K562 (cell line): ENCODE data around the gene CD248. TPM values are rescaled to one million over a fixed set of nuclear protein-coding genes. Genes with fewer than 3 reads are reported as not detected.

ENCODE experiments used
- ATAC-seq: fragments of 200-7000 bp; cut with Tn5 transposase; 3 replicates; pipeline ENCODE4 v1.9.1; 2020; ENCODE audit warnings: moderate library complexity
- BruUV-seq: library from RNA; stranded (reverse); fragments of 400-500 nt; replicated peaks from 2 replicates; lab custom pipeline; 2021; lab: Mats Ljungman, UMichigan
- CTCF ChIA-PET: fragments of 300-600 bp; formaldehyde crosslinking; extraction: SDS; loops from one replicate; lab custom pipeline; 2021; ENCODE audit warnings: low intra/inter-chr PET ratio; lab: Yijun Ruan, JAX
- POLR2A ChIA-PET: fragments of 300-600, 350-650 bp; sonication (Branson Sonifier 250); formaldehyde crosslinking; extraction: SDS; loops from one replicate; lab custom pipeline; 2021; ENCODE audit warnings: antibody characterized with exemption, inconsistent platforms; lab: Yijun Ruan, JAX
- DNase-seq, 4 experiments: peaks; one replicate each; pipeline versions ENCODE4 v3.0.0 to v3.0.0-alpha.2; 2011 to 2018; ENCODE audit warnings: low spot score in 3 of 4, mixed read lengths in 3 of 4; ENCODE audit errors: extremely low read depth in 1 of 4
- FAIRE-seq: peaks from 2 replicates; lab custom pipeline; 2011; peaks lifted over from hg19 to GRCh38; lab: Jason Lieb, UNC
- H2AFZ ChIP-seq: 2 replicates; pipeline ENCODE4 v1.6.0; 2011; ENCODE audit warnings: low read depth, low read length, control low read depth, inconsistent platforms
- H3K27ac ChIP-seq: fragments of 200-600 bp; 3 replicates; pipeline ENCODE4 v1.8.0; 2011; ENCODE audit warnings: low read depth, mild to moderate bottlenecking, control low read depth, inconsistent platforms, low read length, moderate library complexity, mixed read lengths; ENCODE audit errors: extremely low read depth
- H3K27me3 ChIP-seq, 2 experiments: fragments of 300-600 bp in 1 of 2; 2 replicates in 1 of 2; 3 replicates in 1 of 2; pipeline versions ENCODE4 v1.6.0 to v1.8.0; 2011; ENCODE audit warnings: inconsistent platforms in 2 of 2, low read length in 2 of 2, mild to moderate bottlenecking in 1 of 2, mixed read lengths in 1 of 2, moderate library complexity in 1 of 2; ENCODE audit not compliant: control insufficient read depth in 2 of 2, insufficient read depth in 2 of 2
- H3K36me3 ChIP-seq: fragments of 300-600 bp; 3 replicates; pipeline ENCODE4 v1.8.0; 2011; ENCODE audit warnings: mild to moderate bottlenecking, low read length, inconsistent platforms; ENCODE audit not compliant: control insufficient read depth, insufficient read depth
- H3K4me1 ChIP-seq, 2 experiments: fragments of 200-600 bp in 1 of 2; replicated peaks in 1 of 2; 2 replicates in 1 of 2; 3 replicates in 1 of 2; pipeline versions ENCODE4 v1.5.1 to v1.8.0; 2011; ENCODE audit warnings: inconsistent platforms in 2 of 2, low read length in 2 of 2, mild to moderate bottlenecking in 1 of 2, mixed read lengths in 1 of 2, moderate library complexity in 1 of 2; ENCODE audit not compliant: control insufficient read depth in 2 of 2, insufficient read depth in 2 of 2
- H3K4me2 ChIP-seq: 2 replicates; pipeline ENCODE4 v1.6.1; 2011; ENCODE audit warnings: low read length, control low read depth, inconsistent platforms, mixed read lengths; ENCODE audit not compliant: insufficient read depth
- H3K4me3 ChIP-seq: fragments of 200-600 bp; sonication (generic), shearing (Covaris generic); 2 replicates; pipeline ENCODE4 v1.5.1; 2016; ENCODE audit warnings: control low read depth, inconsistent platforms
- H3K79me2 ChIP-seq: fragments of 200-600 bp; 3 replicates; pipeline ENCODE4 v1.8.0; 2011; ENCODE audit warnings: low read length, inconsistent platforms; ENCODE audit not compliant: control insufficient read depth, insufficient read depth
- H3K9ac ChIP-seq, 2 experiments: 2 replicates each; pipeline versions ENCODE4 v1.6.0 to v1.6.1; 2011; ENCODE audit warnings: low read depth in 2 of 2, low read length in 2 of 2, control low read depth in 1 of 2, inconsistent platforms in 1 of 2, mild to moderate bottlenecking in 1 of 2, mixed read lengths in 1 of 2; ENCODE audit not compliant: insufficient read depth in 1 of 2
- H3K9me1 ChIP-seq: one replicate; pipeline ENCODE4 v1.6.0; 2011; ENCODE audit warnings: inconsistent platforms, mild to moderate bottlenecking, low read length, moderate library complexity; ENCODE audit not compliant: control insufficient read depth, insufficient read depth
- H3K9me3 ChIP-seq: replicated peaks from 2 replicates; pipeline ENCODE4 v1.5.1; 2011; ENCODE audit warnings: low read depth, low read length, inconsistent platforms; ENCODE audit not compliant: control insufficient read depth, insufficient read depth
- H4K20me1 ChIP-seq: replicated peaks from 2 replicates; pipeline ENCODE4 v1.6.1; 2011; ENCODE audit warnings: low read length, inconsistent platforms, mixed read lengths; ENCODE audit not compliant: control insufficient read depth, insufficient read depth
- GATAD2A ChIP-seq: fragments of 450-650 bp; IDR thresholded peaks from 2 replicates; pipeline ENCODE4 v1.6.1; 2017
- MTA2 ChIP-seq: fragments of 450-650 bp; IDR thresholded peaks from 2 replicates; pipeline ENCODE4 v1.6.1; 2016; ENCODE audit warnings: low read depth
- NFIC ChIP-seq: fragments of 450-650 bp; IDR thresholded peaks from 2 replicates; pipeline ENCODE4 v1.6.1; 2017; ENCODE audit warnings: mild to moderate bottlenecking, inconsistent platforms
- NR1H2 ChIP-seq: sonication (generic); formaldehyde crosslinking; IDR thresholded peaks from 2 replicates; pipeline ENCODE4 v1.4.0; 2020; ENCODE audit warnings: mild to moderate bottlenecking, missing genetic modification reagents
- PML ChIP-seq: IDR thresholded peaks from 2 replicates; pipeline ENCODE4 v1.6.1; 2012; ENCODE audit warnings: low read length, inconsistent platforms
- PYGO2 ChIP-seq: fragments of 450-650 bp; IDR thresholded peaks from 2 replicates; pipeline ENCODE4 v1.6.1; 2016; ENCODE audit warnings: mild to moderate bottlenecking, missing genetic modification characterization, moderate library complexity, missing compliant biosample characterization
- RFX1 ChIP-seq: fragments of 450-650 bp; IDR thresholded peaks from 2 replicates; pipeline ENCODE4 v1.6.1; 2016; ENCODE audit warnings: mild to moderate bottlenecking, moderate library complexity
- RNF2 ChIP-seq: sonication (generic); IDR thresholded peaks from 2 replicates; pipeline ENCODE4 v1.6.1; 2016
- ZKSCAN3 ChIP-seq: fragments of 250-450 bp; sonication (Bioruptor Pico); IDR thresholded peaks from 2 replicates; pipeline ENCODE4 v1.4.0; 2020
- ZNF354B ChIP-seq: fragments of 250-450 bp; sonication (Bioruptor Pico); IDR thresholded peaks from 2 replicates; pipeline ENCODE4 v1.4.0; 2020
- ZNF431 ChIP-seq: sonication (generic); formaldehyde crosslinking; IDR thresholded peaks from 2 replicates; pipeline ENCODE4 v1.8.0; 2022; ENCODE audit warnings: mild to moderate bottlenecking, missing genetic modification reagents
- ZNF445 ChIP-seq: fragments of 250-450 bp; sonication (Bioruptor Pico); IDR thresholded peaks from 2 replicates; pipeline ENCODE4 v1.4.0; 2020; ENCODE audit warnings: low read depth, mild to moderate bottlenecking, moderate library complexity
- ZNF696 ChIP-seq: fragments of 250-450 bp; sonication (Bioruptor Pico); conservative IDR thresholded peaks from 2 replicates; pipeline ENCODE4 v1.4.0; 2020; ENCODE audit warnings: mild to moderate bottlenecking, moderate library complexity
- WGBS: fragments of 100-300 bp; shearing (Covaris generic); methylation state at CpG from one replicate; pipeline ENCODE4 v1.1.6; 2016; ENCODE audit warnings: low coverage, mixed read lengths; ENCODE audit not compliant: insufficient coverage; ENCODE audit errors: missing lambda C conversion rate; 5-methylcytosine and 5-hydroxymethylcytosine counted together
- in situ Hi-C: fragments of 300-500 bp; cut with MboI; formaldehyde crosslinking; loops from 4 replicates; pipeline ENCODE4 v1.15.0; 2018; ENCODE audit warnings: inconsistent platforms, mixed read lengths
- intact Hi-C: fragments of 100-400 bp; cut with micrococcal nuclease; formaldehyde crosslinking; loops from 2 replicates; pipeline ENCODE4 v1.14.2; 2022
- polyA plus RNA-seq, 8 experiments: library from polyadenylated mRNA; depleted of rRNA in 4 of 8; stranded (reverse) in 5 of 8; unstranded in 3 of 8; fragments of >200 nt; fragmentation: Nextera tagmentation in 2 of 8; fragmentation: Illumina TruSeq in 1 of 8; extraction: Ambion mirVana in 2 of 8; extraction: Trizol in 1 of 8; gene quantifications; 2 replicates each; pipeline versions ENCODE4 v1.2.1 to v1.2.3, GENCODE V29; 2011 to 2014; ENCODE audit warnings: inconsistent platforms in 1 of 8, missing spikeins in 1 of 8
- total RNA-seq, 7 experiments: library from RNA; depleted of rRNA in 6 of 7; stranded (reverse); fragments of >200 nt in 6 of 7; fragmentation: Illumina TruSeq in 2 of 7; extraction: Trizol in 2 of 7; gene quantifications; 2 replicates each; pipeline versions ENCODE4 v1.2.1 to v1.2.3, GENCODE V29; 2011 to 2021; ENCODE audit warnings: low replicate concordance in 1 of 7
- TF ChIP-seq, protein P1 (sequence below): IDR thresholded peaks from 2 replicates; pipeline ENCODE4 v1.6.1; 2016; ENCODE audit warnings: missing genetic modification characterization, missing compliant biosample characterization
- TF ChIP-seq, protein P2 (sequence below): fragments of 250-450 bp; sonication (Bioruptor Pico); IDR thresholded peaks from 2 replicates; pipeline ENCODE4 v1.8.0; 2021; ENCODE audit warnings: borderline replicate concordance, mild to moderate bottlenecking, moderate library complexity; ENCODE audit not compliant: poor library complexity, severe bottlenecking
- TF ChIP-seq, protein P3 (sequence below): fragments of 450-650 bp; IDR thresholded peaks from 2 replicates; pipeline ENCODE4 v1.6.1; 2016; ENCODE audit warnings: missing biosample characterization, missing genetic modification characterization

The CD248 gene
- total and polyA plus RNA-seq, 9 of the 15 experiments (the other 6 are each of a cell fraction or from before 2014, with no cell fraction given) = 0.09 TPM; not detected in 8

DNA sequence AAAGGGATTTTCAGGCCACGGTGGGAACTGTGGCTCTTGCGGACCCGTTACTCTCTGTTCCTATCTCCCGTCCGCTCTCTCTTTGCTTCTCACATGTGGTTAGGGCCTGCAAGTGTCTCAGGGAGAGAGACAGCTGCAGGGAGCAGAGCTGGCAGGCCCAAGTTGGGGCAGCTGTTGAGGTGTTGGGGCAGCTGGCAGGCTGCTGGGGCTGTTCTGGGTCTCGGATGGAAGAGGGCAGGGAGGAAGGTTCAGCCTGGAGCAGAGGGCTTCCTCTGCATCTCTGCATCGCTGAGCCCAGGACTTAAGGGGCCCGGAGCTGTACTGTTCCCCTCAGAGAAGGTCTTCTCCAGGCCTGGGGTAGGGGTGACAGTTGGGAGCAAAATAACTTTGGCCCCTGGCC is 41.4 kb downstream of the CD248 start:
- Histone ChIP-seq H4K20me1 (0 out of 2 replicates have a peak, but pooled peaks cover 9% of the 10 kb centered on the region), H3K27me3 (no peaks in the 10 kb centered on the region), H3K4me2 (no peak overlapping the region), H3K9ac (no peak overlapping the region), H3K4me3 (no peak overlapping the region), H3K9me3 (no peaks in the 10 kb centered on the region), H3K4me1 (peaks cover 0 to 17% of the 10 kb centered on the region in 2 experiments; a peak in 2 of 5 replicates), H3K9me1 (no peaks in the 10 kb centered on the region), H3K36me3 (peaks cover 56% of the 10 kb centered on the region), H3K27ac (no peak overlapping the region), H2AFZ (no peak overlapping the region), H3K79me2 (peaks cover 10% of the 10 kb centered on the region)
- CTCF ChIA-PET = no interaction called here
- no peak for TF ChIP-seq NR1H2
- TF ChIP-seq, protein P1, sequence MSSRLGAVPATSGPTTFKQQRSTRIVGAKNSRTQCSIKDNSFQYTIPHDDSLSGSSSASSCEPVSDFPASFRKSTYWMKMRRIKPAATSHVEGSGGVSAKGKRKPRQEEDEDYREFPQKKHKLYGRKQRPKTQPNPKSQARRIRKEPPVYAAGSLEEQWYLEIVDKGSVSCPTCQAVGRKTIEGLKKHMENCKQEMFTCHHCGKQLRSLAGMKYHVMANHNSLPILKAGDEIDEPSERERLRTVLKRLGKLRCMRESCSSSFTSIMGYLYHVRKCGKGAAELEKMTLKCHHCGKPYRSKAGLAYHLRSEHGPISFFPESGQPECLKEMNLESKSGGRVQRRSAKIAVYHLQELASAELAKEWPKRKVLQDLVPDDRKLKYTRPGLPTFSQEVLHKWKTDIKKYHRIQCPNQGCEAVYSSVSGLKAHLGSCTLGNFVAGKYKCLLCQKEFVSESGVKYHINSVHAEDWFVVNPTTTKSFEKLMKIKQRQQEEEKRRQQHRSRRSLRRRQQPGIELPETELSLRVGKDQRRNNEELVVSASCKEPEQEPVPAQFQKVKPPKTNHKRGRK (tag) = no peak
- no peak for TF ChIP-seq ZNF696
- no peak for TF ChIP-seq ZNF431
- no peak for TF ChIP-seq PYGO2 (tag)
- TF ChIP-seq, protein P2, sequence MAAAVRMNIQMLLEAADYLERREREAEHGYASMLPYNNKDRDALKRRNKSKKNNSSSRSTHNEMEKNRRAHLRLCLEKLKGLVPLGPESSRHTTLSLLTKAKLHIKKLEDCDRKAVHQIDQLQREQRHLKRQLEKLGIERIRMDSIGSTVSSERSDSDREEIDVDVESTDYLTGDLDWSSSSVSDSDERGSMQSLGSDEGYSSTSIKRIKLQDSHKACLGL (CRISPR knock-in tag) = no peak
- TF ChIP-seq ZNF445 (CRISPR knock-in tag) = no peak
- no peak for TF ChIP-seq MTA2
- no peak for TF ChIP-seq PML
- TF ChIP-seq NFIC = no peak
- no peak for TF ChIP-seq RNF2
- TF ChIP-seq RFX1 = no peak
- TF ChIP-seq ZKSCAN3 (CRISPR knock-in tag) = no peak
- no peak for TF ChIP-seq GATAD2A
- TF ChIP-seq ZNF354B (CRISPR knock-in tag) = no peak
- TF ChIP-seq, protein P3, sequence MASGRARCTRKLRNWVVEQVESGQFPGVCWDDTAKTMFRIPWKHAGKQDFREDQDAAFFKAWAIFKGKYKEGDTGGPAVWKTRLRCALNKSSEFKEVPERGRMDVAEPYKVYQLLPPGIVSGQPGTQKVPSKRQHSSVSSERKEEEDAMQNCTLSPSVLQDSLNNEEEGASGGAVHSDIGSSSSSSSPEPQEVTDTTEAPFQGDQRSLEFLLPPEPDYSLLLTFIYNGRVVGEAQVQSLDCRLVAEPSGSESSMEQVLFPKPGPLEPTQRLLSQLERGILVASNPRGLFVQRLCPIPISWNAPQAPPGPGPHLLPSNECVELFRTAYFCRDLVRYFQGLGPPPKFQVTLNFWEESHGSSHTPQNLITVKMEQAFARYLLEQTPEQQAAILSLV (tag) = no peak
- 92% methylated on average over 8 of the region's 8 CpGs for WGBS
- BruUV-seq = no TSS peak
- DNase-seq = no peak
- intact Hi-C loops (no loop called here), in situ Hi-C loops (no loop called here)
- ATAC-seq = no peak
- POLR2A ChIA-PET = no interaction called here
- no peak for FAIRE-seq
